Neuronal stem cell (in vitro differentiated cells): ENCODE data around the gene SHISA8.
A peak's percentile ranks its signal among the peaks of the same experiment; 100 is the strongest.

ENCODE experiments used
- DNase-seq: peaks from one replicate; pipeline ENCODE4 v3.0.0-alpha.2; 2013; ENCODE audit warnings: low spot score
- H2AFZ ChIP-seq: one replicate; pipeline ENCODE4 v1.6.1; 2013; ENCODE audit warnings: mild to moderate bottlenecking, low read length, inconsistent platforms
- H2AK5ac ChIP-seq: 2 replicates; pipeline ENCODE4 v1.6.1; 2013; ENCODE audit warnings: low read depth, mild to moderate bottlenecking, inconsistent platforms, low read length, moderate library complexity, mixed read lengths
- H2BK120ac ChIP-seq: 2 replicates; pipeline ENCODE4 v1.6.1; 2013; ENCODE audit warnings: low read depth, mild to moderate bottlenecking, inconsistent platforms, low read length, moderate library complexity, mixed read lengths
- H2BK12ac ChIP-seq: one replicate; pipeline ENCODE4 v1.6.1; 2013; ENCODE audit warnings: low read length, inconsistent platforms
- H2BK15ac ChIP-seq: 2 replicates; pipeline ENCODE4 v1.6.1; 2013; ENCODE audit warnings: mild to moderate bottlenecking, low read length, inconsistent platforms, mixed read lengths
- H2BK5ac ChIP-seq: one replicate; pipeline ENCODE4 v1.6.1; 2013; ENCODE audit warnings: inconsistent platforms, mild to moderate bottlenecking, low read length, moderate library complexity
- H3K14ac ChIP-seq: one replicate; pipeline ENCODE4 v1.6.1; 2013; ENCODE audit warnings: low read length, inconsistent platforms
- H3K18ac ChIP-seq: 2 replicates; pipeline ENCODE4 v1.6.1; 2013; ENCODE audit warnings: low read length, inconsistent platforms
- H3K23ac ChIP-seq: 2 replicates; pipeline ENCODE4 v1.6.1; 2013; ENCODE audit warnings: low read depth, mild to moderate bottlenecking, mixed read lengths, low read length, inconsistent platforms; ENCODE audit not compliant: poor library complexity
- H3K27ac ChIP-seq: replicated peaks from 3 replicates; pipeline ENCODE4 v1.5.1; 2013; ENCODE audit warnings: low read length, inconsistent platforms
- H3K27me3 ChIP-seq, 3 experiments: 2 replicates each; pipeline ENCODE4 v1.6.1; 2013; ENCODE audit warnings: low read length in 3 of 3, mild to moderate bottlenecking in 2 of 3, inconsistent platforms in 1 of 3, low read depth in 1 of 3, mixed read lengths in 1 of 3, moderate library complexity in 1 of 3; ENCODE audit not compliant: control insufficient read depth in 3 of 3, insufficient read depth in 3 of 3
- H3K36me3 ChIP-seq, 2 donors: replicated peaks in 1 of 2; 2 replicates each; pipeline ENCODE4 v1.6.1; 2013; ENCODE audit warnings: low read length in 2 of 2; ENCODE audit not compliant: control insufficient read depth in 2 of 2, insufficient read depth in 2 of 2
- H3K4ac ChIP-seq: 2 replicates; pipeline ENCODE4 v1.6.1; 2013; ENCODE audit warnings: inconsistent platforms, mild to moderate bottlenecking, low read length, moderate library complexity
- H3K4me1 ChIP-seq, 2 donors: 1 replicate in 1 of 2; 2 replicates in 1 of 2; pipeline ENCODE4 v1.6.1; 2013; ENCODE audit warnings: low read length in 2 of 2, low read depth in 1 of 2; ENCODE audit not compliant: control insufficient read depth in 2 of 2, insufficient read depth in 1 of 2
- H3K4me2 ChIP-seq: one replicate; pipeline ENCODE4 v1.6.1; 2013; ENCODE audit warnings: mild to moderate bottlenecking, low read length, inconsistent platforms; ENCODE audit not compliant: insufficient read depth, poor library complexity, severe bottlenecking
- H3K4me3 ChIP-seq, 2 donors: 2 replicates each; pipeline ENCODE4 v1.5.1; 2013; ENCODE audit warnings: low read length in 2 of 2, mild to moderate bottlenecking in 2 of 2, inconsistent platforms in 1 of 2, moderate library complexity in 1 of 2
- H3K79me1 ChIP-seq: one replicate; pipeline ENCODE4 v1.6.1; 2013; ENCODE audit warnings: low read depth, mild to moderate bottlenecking, inconsistent platforms, low read length, moderate library complexity
- H3K9ac ChIP-seq: one replicate; pipeline ENCODE4 v1.6.1; 2013; ENCODE audit warnings: mild to moderate bottlenecking, low read depth, low read length, inconsistent platforms; ENCODE audit not compliant: poor library complexity
- H3K9me3 ChIP-seq, 2 donors: replicated peaks in 1 of 2; 2 replicates each; pipeline versions ENCODE3 to v1.6.1; 2013; ENCODE audit warnings: low read length in 2 of 2, mild to moderate bottlenecking in 2 of 2, inconsistent platforms in 1 of 2, low read depth in 1 of 2, mixed read lengths in 1 of 2, moderate library complexity in 1 of 2; ENCODE audit not compliant: control insufficient read depth in 2 of 2, insufficient read depth in 1 of 2
- H4K8ac ChIP-seq: one replicate; pipeline ENCODE4 v1.6.1; 2013; ENCODE audit warnings: low read depth, mild to moderate bottlenecking, inconsistent platforms, low read length, moderate library complexity
- H4K91ac ChIP-seq: one replicate; pipeline ENCODE4 v1.6.1; 2013; ENCODE audit warnings: low read length, low read depth, mild to moderate bottlenecking, inconsistent platforms; ENCODE audit not compliant: poor library complexity
- WGBS, 2 donors: extraction: QIAGEN DNeasy Blood & Tissue Kit; methylation state at CpG; one replicate each; pipeline ENCODE4 v1.1.7; 2013; ENCODE audit warnings: missing lambda C conversion rate in 2 of 2, mixed read lengths in 1 of 2; ENCODE audit not compliant: insufficient read length in 2 of 2, insufficient replicate concordance in 1 of 2; ENCODE audit errors: extremely low coverage in 2 of 2; 5-methylcytosine and 5-hydroxymethylcytosine counted together

Gene SHISA8

DNA sequence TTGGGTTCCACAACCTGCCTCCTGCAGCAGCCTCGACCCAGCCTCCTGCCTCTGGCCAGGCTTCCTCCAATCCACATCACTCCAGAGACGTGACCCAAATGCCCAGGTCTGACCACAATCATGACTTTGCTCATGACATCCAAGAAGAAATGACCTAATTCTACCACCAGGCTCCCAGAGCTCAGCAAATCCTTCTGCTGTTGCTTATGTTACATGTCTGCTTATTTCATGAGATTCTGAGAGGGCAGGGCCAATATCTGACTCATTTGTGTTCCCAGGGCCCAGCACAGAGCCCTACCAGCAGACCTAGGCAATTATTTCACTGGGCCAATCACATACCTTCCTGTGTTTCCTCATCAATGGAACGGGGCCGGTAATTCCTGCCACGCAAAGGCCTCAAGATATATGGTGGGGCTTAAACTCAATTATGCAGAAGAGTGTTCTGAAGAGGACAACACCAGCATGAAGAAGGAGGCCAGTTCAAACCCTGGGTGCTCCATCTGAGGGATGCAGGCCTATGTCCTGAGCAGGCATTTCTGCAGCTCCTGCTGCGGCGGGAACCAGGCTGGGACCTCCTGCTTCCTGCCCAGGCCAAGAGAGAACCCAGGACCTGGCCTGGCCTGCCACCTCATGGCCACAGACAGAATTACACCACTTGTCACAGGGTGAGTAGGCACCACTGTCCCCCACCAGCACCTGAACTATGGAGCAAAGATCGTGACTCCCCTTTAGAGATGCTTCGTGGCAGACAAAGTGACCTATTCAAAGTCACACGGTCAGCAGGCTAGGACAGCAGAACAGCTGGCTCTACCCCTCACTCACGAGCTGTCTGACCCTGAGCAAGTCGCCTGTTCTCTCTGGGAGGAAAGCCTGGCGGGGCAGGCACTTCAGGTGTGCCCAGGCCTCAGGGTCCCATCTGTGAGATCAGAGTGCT is 26.2 kb upstream of the SHISA8 start:
- no peak overlapping the region for H3K27ac ChIP-seq
- no peak overlapping the region for H3K4me3 ChIP-seq
- no peak overlapping the region for H4K8ac ChIP-seq
- no peak overlapping the region for H3K4me2 ChIP-seq
- no peak overlapping the region for H2BK5ac ChIP-seq
- H2BK120ac ChIP-seq = no peak overlapping the region
- peaks cover 0 to 2% of the 10 kb centered on the region in 2 donors for H3K9me3 ChIP-seq
- no peak overlapping the region for H3K9ac ChIP-seq
- no peak overlapping the region for H2BK12ac ChIP-seq
- DNase-seq = peak; percentile 70
- peaks cover 17% of the 10 kb centered on the region for H3K79me1 ChIP-seq
- H2BK15ac ChIP-seq = no peak overlapping the region
- no peak overlapping the region for H3K4ac ChIP-seq
- no peak overlapping the region for H3K14ac ChIP-seq
- no CpG with 5 or more reads among the region's 13 CpGs for WGBS, 2 donors
- peaks cover 49 to 91% of the 10 kb centered on the region in 2 donors for H3K36me3 ChIP-seq
- H3K18ac ChIP-seq = no peak overlapping the region
- no peak overlapping the region for H4K91ac ChIP-seq
- H3K27me3 ChIP-seq = no peaks in the 10 kb centered on the region
- no peak overlapping the region for H2AFZ ChIP-seq
- H2AK5ac ChIP-seq = no peak overlapping the region
- H3K23ac ChIP-seq = no peak overlapping the region
- H3K4me1 ChIP-seq = peaks cover 6 to 7% of the 10 kb centered on the region in 2 donors

DNA sequence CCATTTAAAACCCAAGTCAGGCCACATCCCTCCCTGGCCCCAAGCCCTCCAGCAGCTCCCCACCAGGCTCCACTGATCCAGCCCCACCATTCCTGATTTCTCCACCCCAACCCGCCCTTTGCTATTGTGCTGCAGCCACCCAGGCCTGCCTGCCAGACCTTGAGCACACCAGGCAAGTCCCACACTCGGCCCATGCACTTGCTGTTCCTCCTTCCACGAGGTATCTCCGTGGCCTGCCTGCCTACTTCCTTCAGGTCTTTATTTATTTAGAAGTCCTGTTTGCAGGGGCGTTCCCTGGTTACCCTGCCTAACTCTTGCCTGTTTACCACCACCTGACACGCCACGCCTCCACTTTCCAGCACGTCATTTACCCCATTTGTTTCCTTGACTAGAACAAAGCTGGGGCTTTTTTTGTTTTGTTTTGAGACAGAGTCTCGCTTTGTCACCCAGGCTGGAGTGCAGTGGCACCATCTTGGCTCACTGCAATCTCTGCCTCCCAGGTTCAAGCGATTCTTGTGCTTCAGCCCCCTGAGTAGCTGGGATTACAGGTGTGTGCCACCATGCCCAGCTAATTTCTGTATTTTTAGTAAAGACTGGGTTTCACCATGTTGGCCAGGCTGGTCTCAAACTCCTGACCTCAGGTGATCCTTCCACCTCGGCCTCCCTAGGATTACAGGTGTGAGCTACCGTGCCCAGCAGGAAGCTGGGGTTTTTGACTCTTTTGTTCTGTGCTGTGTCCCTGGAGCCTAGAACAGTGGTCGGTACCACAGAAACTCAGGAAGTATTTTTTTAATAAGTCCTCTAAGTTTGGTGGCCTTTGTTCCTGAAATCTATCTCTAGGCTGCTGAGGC is 25.3 kb upstream of the SHISA8 start:
- H3K14ac ChIP-seq = no peak overlapping the region
- no peak overlapping the region for H3K4me2 ChIP-seq
- H3K4me1 ChIP-seq = no peaks in the 10 kb centered on the region
- H2BK120ac ChIP-seq = no peak overlapping the region
- H4K91ac ChIP-seq = no peak overlapping the region
- H3K18ac ChIP-seq = no peak overlapping the region
- no CpG with 5 or more reads among the region's 13 CpGs for WGBS, 2 donors
- no peak overlapping the region for H2BK12ac ChIP-seq
- peaks cover 47 to 92% of the 10 kb centered on the region in 2 donors for H3K36me3 ChIP-seq
- H3K4ac ChIP-seq = no peak overlapping the region
- no peak overlapping the region for H3K4me3 ChIP-seq
- H3K9me3 ChIP-seq = peaks cover 0 to 2% of the 10 kb centered on the region in 2 donors
- H3K27me3 ChIP-seq = no peaks in the 10 kb centered on the region
- H3K23ac ChIP-seq = no peak overlapping the region
- no peak overlapping the region for H3K9ac ChIP-seq
- H3K27ac ChIP-seq = no peak overlapping the region
- DNase-seq = no peak
- H2AFZ ChIP-seq = no peak overlapping the region
- no peak overlapping the region for H2BK5ac ChIP-seq
- H2AK5ac ChIP-seq = no peak overlapping the region
- no peak overlapping the region for H4K8ac ChIP-seq
- peaks cover 11% of the 10 kb centered on the region for H3K79me1 ChIP-seq
- no peak overlapping the region for H2BK15ac ChIP-seq

DNA sequence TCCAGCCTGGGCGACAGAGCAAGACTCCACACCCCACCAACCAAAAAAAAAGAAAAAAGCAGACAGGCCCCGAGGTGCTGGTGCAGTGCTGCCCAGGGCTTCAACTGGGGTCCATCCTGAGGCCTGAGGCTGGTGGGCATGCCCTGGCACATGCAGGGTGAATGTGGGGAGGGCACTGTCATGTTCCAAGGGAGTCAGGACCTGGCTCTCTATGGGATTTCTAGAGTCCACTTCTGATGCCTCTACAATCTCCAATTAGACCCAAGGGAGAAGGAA is 22.0 kb upstream of the SHISA8 start:
- Histone ChIP-seq H3K23ac (no peak overlapping the region), H2AK5ac (no peak overlapping the region), H4K91ac (no peak overlapping the region), H3K18ac (no peak overlapping the region), H3K36me3 (peaks cover 32 to 79% of the 10 kb centered on the region in 2 donors), H3K4ac (no peak overlapping the region), H3K27me3 (no peaks in the 10 kb centered on the region), H2BK12ac (no peak overlapping the region), H3K4me3 (no peak overlapping the region), H3K4me1 (peaks cover 0 to 2% of the 10 kb centered on the region in 2 donors), H3K27ac (no peak overlapping the region), H2BK15ac (no peak overlapping the region), H3K14ac (no peak overlapping the region), H3K9me3 (peaks cover 0 to 2% of the 10 kb centered on the region in 2 donors), H4K8ac (no peak overlapping the region), H3K79me1 (peaks cover 11% of the 10 kb centered on the region), H3K9ac (no peak overlapping the region), H2BK5ac (no peak overlapping the region), H2BK120ac (no peak overlapping the region), H2AFZ (no peak overlapping the region), H3K4me2 (no peak overlapping the region)
- DNase-seq = no peak
- WGBS, 2 donors = no CpG with 5 or more reads among the region's 2 CpGs

DNA sequence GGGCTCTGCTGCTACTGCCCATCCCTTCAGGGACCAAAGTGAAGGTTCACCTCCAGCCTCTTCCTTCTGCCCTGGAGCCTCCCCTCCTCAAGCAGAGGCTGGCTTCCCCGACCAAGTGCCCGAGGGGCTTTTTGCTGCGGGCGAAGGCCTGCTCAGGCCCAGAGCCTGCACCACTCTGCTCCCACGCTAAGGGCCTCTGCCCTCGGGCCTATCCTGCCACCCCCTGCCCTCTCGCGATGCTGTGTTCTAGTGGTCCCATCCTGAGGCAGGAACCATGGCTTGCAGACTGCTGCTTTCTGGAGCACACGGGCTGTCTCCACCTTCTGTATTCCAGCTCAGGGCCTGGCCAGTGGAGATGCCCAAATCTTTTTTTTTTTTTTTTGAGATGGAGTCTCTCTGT is 20.6 kb upstream of the SHISA8 start:
- WGBS, 2 donors = no CpG with 5 or more reads among the region's 9 CpGs

More for the DNA sequence above, 20.6 kb upstream of the SHISA8 start:
- Histone ChIP-seq H3K9ac (no peak overlapping the region), H2AFZ (no peak overlapping the region), H2BK15ac (no peak overlapping the region), H3K14ac (no peak overlapping the region), H4K8ac (no peak overlapping the region), H2BK12ac (no peak overlapping the region), H3K4ac (no peak overlapping the region), H3K4me2 (no peak overlapping the region), H3K4me1 (peaks cover 0 to 2% of the 10 kb centered on the region in 2 donors), H2AK5ac (peak overlapping the region; percentile 37), H3K18ac (peak overlapping the region; percentile 48), H3K36me3 (peaks cover 22 to 68% of the 10 kb centered on the region in 2 donors), H2BK5ac (no peak overlapping the region), H3K79me1 (peaks cover 11% of the 10 kb centered on the region), H3K23ac (no peak overlapping the region), H4K91ac (no peak overlapping the region), H3K27ac (no peak overlapping the region), H3K9me3 (peaks cover 0 to 2% of the 10 kb centered on the region in 2 donors), H2BK120ac (no peak overlapping the region), H3K4me3 (no peak overlapping the region), H3K27me3 (no peaks in the 10 kb centered on the region)
- no peak for DNase-seq
